Sciatic nerve (tissue), 2 donors: Measurements from ENCODE around the gene KLF5. TPM values are rescaled to one million over a fixed set of nuclear protein-coding genes. Genes with fewer than 3 reads are reported as not detected.

ENCODE experiments used
- ATAC-seq: fragments of 200-7000 bp; cut with Tn5 transposase; one replicate; pipeline ENCODE4 v1.9.1; 2020; ENCODE audit warnings: mild to moderate bottlenecking, moderate library complexity
- DNase-seq: peaks from one replicate; pipeline ENCODE4 v3.0.0-alpha.2; 2020; ENCODE audit warnings: low spot score
- intact Hi-C: fragments of 100-400 bp; cut with DNase I; formaldehyde crosslinking; loops from one replicate; pipeline ENCODE4 v1.14.2; 2022
- total RNA-seq: library from RNA; stranded (reverse); fragmentation: NEBNext Ultra II Directional; extraction: Animal tissue kit (Norgen Biotek cat#: 25700); gene quantifications from one replicate; pipeline ENCODE4 v1.2.1, GENCODE V29; 2021
- donor health status: DM: no; HTN: no; CAD: no.
- donor health status: DM: no; HTN: no; CAD: no.

KLF5 gene
- total RNA-seq, 1 donor from 2014 or later: 83.6 TPM

DNA sequence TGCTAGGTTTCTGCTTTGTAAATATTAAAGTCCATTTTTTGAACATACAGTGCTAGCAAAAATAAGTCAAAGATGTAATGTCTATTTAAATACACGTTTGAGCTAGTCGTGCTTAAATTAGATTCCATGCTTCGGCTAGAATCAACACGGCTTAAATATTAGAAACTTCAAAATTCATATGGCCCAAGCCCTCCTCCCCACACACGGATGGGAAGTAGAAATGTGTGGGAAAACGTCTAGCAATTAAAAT is 816 bp upstream of the KLF5 start:
- intact Hi-C loops: no loop called here
- ATAC-seq (no peak), DNase-seq (no peak)

DNA sequence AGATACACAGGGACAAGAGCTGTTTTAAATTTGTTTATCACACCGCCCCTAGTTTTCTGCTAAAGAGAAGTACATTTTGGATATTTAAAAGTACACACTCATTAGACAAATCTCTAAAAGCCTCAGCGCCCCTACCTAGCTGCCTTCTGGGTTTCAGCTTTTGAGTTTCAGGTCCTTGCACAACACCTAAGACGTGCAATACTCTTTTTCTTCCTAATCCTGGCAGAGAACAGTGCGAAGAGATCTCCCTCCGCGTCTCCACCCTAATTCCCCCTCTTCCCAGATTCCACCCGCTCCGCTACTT is 421 bp upstream of the KLF5 start:
- ATAC-seq (no peak), DNase-seq (no peak)
- intact Hi-C loops: no loop called here

DNA sequence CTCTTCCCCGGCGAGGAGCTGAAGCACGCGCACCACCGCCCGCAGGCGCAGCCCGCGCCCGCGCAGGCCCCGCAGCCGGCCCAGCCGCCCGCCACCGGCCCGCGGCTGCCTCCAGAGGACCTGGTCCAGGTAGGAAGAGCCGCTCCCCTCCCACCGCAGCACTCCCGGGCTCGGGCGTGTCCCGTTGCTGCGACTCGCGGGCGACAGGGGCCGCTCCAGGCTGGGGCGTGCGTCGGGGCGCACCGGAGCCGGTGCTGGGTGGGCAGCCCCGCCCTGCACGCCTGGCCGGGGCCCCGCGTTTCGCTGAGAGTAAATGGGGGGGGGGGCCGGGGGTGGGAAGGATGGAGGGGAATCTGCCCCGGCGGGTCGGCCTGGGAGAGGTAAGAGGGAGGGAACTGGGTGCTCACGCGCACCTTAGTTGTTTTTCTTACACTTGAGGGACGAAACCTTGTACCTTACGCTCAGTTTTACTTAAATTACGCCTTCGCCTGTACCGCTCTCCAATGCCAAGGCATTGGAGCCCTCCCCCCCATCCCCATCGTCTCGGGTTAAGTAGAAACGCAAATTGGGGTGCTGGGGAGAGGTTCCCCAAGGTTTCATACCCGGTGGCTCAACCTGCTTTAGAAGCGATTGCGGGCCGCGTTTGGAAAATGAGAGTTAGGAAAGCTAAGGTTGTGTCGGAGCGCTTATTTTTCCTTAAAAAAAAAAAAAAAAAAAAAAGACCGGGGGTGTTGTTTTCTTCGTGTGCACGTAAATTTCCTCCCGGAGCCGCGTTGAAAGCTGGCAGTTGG is 850 bp downstream of the KLF5 start:
- intact Hi-C loops: no loop called here
- peak; percentile 72 for DNase-seq
- ATAC-seq: peak; percentile 43

DNA sequence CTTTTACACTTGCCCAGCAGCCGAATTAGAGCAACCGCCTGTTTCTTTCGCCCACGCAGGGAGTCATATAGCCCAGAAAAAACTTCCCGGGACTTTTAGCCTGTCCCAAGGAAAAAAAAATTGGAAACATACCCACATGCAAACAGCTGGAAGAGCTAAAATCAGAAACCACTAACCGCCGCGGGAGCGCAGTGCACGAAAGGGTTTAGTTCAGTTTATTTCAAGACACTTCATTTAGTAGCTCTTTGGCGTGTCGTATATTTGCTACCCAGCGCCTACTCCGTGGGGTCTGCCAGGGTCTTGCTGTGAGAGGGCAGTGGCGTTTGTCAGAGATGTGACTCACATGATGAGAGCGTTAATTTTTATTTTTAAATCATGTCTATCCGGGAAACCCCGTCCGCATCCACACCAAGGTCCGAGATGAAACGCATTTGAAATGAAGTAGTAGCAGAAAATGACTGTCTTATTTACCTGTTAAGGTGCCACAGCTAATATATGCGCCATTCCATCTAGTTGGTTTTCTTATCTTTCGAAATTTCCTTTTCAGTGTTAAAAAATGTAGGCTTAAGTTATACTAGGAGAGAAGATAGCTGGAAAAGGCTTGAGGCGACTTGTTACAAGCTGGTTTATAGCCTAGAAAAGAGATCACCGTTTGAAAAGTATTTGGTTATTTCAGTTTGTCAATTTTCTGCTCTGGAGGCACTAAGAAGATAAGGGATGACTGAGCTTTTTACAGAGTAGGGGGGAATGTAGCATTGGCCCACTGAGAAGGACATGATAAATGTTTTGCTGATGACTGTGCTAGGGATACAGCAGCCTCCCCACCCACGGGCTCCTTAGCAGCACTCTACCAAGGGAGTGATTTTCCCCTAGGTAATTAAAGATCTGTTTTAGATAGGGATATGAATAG is 1.7 kb downstream of the KLF5 start:
- ATAC-seq (no peak), DNase-seq (no peak)
- intact Hi-C loops: no loop called here

DNA sequence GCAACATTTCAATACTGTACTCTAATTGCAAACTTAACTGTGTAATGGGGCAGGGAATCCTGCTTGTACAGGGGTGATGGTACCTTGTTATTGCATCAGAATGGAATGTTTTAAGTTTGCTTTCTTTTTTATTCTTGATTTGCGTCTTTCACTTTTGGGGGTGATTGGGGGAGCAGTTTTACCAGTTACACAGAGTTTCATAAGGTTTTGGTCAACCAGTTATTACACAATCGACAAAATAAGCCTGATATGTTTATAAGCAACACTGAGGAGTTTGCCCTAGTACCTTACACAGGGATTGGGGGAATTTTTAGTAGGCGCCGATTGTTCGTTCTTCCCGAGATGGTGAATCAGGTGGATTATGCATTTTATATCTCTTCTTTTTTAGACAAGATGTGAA is 2.7 kb downstream of the KLF5 start:
- DNase-seq (no peak), ATAC-seq (no peak)
- intact Hi-C loops: no loop called here

DNA sequence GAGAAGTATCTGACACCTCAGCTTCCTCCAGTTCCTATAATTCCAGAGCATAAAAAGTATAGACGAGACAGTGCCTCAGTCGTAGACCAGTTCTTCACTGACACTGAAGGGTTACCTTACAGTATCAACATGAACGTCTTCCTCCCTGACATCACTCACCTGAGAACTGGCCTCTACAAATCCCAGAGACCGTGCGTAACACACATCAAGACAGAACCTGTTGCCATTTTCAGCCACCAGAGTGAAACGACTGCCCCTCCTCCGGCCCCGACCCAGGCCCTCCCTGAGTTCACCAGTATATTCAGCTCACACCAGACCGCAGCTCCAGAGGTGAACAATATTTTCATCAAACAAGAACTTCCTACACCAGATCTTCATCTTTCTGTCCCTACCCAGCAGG is 3.1 kb downstream of the KLF5 start:
- intact Hi-C loops: no loop called here
- ATAC-seq (no peak), DNase-seq (no peak)

DNA sequence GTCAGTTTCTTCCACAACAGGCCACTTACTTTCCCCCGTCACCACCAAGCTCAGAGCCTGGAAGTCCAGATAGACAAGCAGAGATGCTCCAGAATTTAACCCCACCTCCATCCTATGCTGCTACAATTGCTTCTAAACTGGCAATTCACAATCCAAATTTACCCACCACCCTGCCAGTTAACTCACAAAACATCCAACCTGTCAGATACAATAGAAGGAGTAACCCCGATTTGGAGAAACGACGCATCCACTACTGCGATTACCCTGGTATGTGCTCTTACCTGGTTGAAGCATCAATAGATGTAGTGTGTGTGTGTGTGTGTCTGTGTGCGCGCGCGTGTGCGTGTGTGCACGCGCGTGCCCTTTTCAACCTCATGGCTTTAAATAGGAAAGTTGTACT is 3.7 kb downstream of the KLF5 start:
- ATAC-seq (no peak), DNase-seq (no peak)
- intact Hi-C loops: no loop called here

DNA sequence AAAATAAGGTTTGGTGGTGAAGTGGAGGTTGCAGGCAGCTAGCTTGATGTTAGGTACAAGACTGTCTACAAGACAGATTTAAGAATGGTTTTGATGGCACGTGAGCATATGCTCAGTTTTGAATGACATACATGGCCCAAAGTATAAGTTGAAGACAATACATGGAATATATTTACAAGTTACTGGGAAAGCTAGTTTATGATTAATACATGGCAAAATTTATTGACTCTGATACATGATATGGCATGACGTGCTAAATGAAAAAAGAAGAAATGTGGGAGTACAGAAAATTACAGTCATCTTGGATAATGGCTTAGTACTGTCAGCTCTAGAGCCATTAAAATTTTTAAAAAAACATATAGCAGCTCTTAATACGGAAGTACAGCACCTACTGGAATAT is 4.4 kb downstream of the KLF5 start:
- intact Hi-C loops: no loop called here
- ATAC-seq: no peak
- DNase-seq: no peak

DNA sequence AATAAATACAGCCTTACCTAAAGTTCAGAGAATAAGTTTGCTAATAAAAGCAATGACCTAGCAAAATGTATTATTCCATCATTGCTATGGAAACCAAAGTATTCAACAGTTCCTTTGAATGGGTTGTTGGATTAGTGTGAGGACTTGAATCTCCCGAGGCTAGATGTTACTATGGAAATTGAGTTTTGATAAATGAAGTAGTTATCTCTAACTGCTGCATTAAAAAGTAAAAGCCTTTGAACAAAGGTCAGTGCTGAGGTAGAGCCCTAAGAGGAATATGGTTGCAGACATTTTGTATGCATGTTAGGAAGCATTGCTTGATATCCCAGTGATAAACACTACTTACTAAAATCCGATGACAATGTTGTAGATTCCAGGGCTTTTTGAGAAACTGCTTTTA is 6.2 kb downstream of the KLF5 start:
- DNase-seq: no peak
- intact Hi-C loops: no loop called here
- ATAC-seq: no peak

DNA sequence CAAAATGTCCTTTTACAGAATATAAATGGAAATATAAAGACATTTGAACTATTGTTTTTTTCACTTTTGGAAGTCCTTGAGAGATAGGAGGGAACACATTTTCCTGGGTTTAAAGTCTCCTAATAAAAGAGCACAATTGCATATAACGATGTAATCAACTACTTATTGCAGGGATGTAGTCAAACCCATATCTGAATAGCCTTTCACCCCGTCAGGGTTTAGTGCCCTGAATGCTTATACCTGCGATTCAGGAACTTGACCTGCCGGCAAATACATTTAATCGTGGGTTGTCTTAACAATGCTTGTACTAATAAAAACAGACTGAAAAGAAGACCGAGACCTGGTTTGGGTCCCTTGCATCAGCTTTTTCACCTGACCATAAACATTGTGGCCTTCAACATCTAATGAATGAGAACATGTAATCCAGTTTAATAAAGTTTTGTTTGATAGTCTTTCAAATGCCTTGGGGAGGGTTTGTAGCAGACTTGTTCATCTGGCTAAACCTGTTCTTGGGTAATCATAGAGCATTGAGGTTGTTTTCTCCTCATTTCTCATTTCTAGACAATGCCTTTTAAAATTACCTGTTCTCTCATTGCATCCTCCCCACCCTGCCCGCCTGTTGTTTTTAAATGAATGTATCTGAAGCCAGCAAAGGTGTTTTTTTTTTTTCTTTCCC is 7.0 kb downstream of the KLF5 start:
- intact Hi-C loops: no loop called here
- ATAC-seq: no peak

DNA sequence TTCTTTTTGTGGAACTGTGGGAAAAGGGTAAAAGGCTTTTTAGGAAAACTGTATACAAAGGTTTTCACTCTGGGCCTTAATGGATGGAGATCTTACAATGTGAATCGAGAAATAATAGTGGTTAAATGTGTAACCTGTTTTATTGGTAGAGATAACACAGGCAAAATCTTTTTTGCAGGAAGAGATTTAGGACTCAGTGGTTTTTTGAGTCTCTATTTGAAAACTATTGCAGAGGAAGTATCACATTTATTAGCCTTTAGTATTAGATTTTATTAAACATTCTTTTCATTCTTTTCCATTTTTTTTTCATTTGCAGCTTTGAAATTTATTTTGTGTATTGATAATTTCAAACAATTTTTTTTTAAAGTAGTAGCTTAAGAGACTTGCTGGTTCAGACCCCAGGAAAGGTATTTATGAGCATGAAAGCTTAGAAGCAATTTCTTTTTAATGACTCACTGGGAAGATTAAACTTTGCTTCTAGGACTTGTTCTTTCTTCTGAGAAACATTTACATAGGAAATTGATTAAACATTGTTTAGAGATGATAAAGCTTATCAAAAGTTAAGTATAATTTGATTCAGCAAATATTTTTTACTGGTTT is 10.5 kb downstream of the KLF5 start:
- intact Hi-C loops: no loop called here
- DNase-seq (no peak), ATAC-seq (no peak)

More for the DNA sequence above, 7.0 kb downstream of the KLF5 start:
- no peak for DNase-seq

DNA sequence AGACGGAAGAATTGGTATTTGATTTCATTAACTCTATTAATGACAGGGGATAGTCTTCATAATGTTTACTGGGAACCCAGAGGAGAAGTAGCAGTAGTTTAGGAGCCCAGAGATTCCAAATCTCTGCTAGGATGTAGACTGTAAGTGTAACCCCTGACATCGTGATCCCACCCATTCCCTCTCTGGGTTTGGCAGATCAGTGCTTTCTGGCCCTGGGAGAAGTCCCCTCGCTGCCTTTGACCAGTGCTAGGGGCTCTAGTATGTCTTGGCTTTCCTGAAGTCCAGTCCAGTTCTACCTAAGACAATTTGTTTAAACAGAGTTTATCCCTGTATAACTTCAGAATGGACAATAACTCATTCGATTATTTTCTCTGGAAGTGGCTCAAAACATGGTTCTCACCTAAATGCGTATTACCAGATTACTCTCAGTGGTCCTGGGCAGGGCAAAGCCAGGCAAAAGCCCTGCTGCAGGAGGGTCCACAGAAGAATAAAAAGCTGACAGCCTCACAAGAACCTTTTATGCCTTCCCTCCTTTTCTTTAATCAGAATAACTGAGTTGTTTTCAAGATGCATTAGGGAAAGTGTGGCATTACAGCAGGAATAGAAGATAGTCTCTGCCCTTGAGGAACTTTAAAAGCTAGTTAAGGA is 11.8 kb downstream of the KLF5 start:
- no peak for DNase-seq
- intact Hi-C loops: no loop called here
- no peak for ATAC-seq

DNA sequence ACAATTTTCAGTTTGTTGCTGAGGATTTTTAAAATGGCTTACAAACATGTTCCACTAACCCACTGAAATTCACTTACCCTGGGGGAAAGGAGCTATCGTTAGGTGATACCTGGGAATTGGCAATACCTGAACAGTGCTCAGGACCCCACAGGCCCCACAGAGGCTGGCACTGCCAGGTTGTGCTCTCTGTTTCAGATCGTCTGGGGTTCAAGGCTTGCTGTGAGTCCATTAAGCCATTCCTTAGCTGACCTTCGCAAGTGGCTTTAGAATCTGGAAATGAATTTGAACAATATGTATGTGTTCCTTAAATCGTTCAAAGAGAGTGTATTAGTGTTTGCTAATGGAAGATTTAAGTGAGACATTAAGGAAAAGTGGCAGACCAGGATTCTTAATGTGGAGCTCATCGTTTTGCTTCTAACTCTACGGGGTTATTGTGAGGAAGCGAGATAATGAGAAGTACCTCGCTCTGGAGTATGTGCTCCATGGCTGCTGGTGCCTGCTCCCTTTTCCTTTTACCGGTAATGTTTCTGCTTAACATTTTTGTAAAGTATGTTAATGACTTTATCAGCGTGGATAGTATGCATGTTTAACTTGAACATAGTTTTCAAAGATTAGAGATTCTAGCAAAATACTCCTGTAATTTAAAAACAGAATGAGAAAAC is 13.6 kb downstream of the KLF5 start:
- ATAC-seq (peak; percentile 42), DNase-seq (no peak)
- intact Hi-C loops: no loop called here

DNA sequence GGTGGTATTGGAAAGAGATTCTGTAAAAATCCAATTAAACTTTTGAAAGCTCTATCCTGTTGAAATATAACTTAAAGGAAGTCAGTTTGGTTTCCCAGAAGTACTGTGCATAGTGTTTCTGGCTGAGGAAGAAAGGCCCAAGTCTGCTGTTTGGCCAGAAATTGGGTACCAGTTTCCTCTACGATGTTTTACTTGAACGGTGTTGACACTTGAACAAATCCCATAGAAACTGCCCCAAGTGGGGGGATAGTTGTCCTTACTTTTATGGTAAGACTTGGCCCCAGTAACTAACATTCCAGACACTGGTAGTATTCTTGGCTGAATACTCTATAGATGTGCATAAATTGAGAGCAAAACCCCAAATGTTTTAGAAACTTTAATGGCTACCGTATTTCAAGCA is 14.2 kb downstream of the KLF5 start:
- no peak for DNase-seq
- ATAC-seq: peak; percentile 50
- intact Hi-C loops: no loop called here

DNA sequence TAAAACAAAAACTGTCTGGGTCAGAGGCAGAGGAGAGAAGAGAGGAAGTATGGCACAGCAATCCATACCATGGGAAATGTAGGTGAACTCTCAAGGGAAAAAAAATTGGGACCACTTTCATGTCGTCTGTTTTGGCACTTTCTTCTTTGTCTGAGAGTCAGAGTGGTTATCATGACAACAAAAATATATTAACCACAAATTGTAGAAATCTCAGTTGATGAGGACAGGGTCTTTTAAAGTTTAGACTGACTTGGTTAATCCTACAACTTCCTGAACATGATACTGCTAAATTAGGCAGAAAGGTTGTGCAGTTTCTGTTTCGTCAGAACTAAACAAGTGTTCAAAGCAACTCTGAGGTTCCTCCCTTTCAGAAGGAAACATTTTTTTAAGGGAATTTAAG is 15.2 kb downstream of the KLF5 start:
- DNase-seq (no peak), ATAC-seq (no peak)
- intact Hi-C loops: no loop called here

DNA sequence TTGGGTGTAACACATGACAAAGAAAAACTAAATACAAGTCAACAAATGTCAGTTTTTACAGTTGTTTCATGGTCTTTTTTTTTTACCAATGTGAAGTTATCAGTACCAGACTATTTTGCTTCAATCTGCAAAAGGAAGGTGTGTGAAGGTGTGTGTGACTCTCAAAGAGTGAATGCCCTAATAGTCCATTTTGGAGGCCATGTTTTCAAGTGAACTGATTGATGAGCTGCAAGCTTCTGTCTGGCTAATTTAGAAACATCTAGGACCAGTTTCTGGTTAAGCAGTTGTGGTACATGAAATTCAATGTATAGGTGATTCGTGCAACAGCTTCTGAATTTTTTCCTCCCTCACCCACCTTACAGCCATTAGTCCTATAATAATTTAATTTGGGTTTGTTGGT is 16.1 kb downstream of the KLF5 start:
- DNase-seq: no peak
- intact Hi-C loops: no loop called here
- ATAC-seq: no peak

DNA sequence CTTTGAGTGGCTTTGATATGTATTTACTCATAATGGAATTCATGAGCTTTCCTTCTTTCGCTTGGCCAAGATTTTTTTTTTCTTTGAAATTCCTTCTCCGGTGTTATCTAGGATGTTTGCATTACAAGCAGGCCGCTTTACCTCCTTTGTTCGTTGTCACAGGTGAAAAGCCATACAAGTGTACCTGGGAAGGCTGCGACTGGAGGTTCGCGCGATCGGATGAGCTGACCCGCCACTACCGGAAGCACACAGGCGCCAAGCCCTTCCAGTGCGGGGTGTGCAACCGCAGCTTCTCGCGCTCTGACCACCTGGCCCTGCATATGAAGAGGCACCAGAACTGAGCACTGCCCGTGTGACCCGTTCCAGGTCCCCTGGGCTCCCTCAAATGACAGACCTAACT is 16.7 kb downstream of the KLF5 start:
- peak; percentile 35 for ATAC-seq
- no peak for DNase-seq
- intact Hi-C loops: no loop called here

DNA sequence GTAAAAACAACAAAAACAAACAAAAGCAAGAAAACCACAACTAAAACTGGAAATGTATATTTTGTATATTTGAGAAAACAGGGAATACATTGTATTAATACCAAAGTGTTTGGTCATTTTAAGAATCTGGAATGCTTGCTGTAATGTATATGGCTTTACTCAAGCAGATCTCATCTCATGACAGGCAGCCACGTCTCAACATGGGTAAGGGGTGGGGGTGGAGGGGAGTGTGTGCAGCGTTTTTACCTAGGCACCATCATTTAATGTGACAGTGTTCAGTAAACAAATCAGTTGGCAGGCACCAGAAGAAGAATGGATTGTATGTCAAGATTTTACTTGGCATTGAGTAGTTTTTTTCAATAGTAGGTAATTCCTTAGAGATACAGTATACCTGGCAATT is 17.1 kb downstream of the KLF5 start:
- DNase-seq: no peak
- intact Hi-C loops: no loop called here
- no peak for ATAC-seq

DNA sequence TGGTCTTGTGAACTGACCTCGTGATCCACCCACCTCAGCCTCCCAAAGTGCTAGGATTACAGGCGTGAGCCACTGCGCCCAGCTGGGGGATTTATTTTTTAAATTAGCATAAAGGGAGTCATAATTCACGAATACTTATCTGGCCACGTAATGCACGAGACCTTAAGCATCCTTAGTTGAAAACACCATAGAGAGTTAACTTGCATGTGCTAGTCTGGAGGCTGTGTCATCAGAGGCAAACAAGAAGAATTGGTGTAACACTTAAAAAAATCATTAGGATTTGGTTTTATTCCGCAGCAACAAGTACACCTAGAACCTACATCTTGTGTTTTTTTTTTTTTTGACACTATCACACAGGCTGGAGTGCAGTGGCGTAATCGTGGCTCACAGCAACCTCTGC is 19.1 kb downstream of the KLF5 start:
- intact Hi-C loops: no loop called here
- ATAC-seq (no peak), DNase-seq (no peak)
